ENCODE data around the gene DENND6B.

DENND6B gene

GRCh38 chr22:50267591-50268390 is 59.0 kb downstream of the DENND6B start:
- peak; percentile 65 for DNase-seq

GRCh38 chr22:50266994-50267393 is 59.8 kb downstream of the DENND6B start:
- no peak for DNase-seq

DNA sequence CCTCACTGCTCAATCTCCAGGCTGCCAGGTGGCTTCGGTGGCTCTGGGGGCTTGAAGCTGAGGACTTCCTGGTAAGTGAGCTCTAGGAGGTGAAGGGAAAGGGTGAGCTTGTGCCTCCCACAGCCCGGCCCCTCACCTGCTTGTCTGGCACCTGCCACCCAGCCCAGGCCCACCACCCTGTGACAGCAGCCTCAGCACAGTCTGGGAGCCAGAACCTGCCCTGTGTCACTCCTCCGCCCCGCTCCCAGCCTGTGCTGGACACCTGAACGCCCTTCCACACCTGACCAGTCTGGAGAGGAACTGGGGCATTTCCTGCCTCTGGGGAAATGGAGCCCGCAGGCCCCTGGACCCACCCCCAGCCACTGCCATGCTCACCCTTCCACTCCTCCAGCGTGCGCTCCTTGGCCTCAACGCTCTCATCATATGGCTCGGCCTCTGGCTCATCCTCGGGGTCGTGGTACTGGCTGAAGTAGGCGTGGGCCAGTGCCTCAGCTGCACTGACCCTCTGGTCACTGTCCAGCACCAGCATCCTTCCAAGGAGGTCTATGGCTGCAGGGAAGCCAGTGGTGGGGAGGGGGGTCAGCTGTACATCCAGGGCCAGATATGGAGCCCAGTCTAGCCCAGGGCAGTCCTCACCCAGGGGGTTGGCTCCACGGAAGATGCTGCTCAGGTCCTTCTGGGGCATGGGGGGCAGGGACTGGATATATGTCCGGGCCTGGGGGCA is 61.7 kb downstream of the DENND6B start:
- no peak for DNase-seq

GRCh38 chr22:50264104-50264745 is 62.6 kb downstream of the DENND6B start:
- no peak for DNase-seq

DNA sequence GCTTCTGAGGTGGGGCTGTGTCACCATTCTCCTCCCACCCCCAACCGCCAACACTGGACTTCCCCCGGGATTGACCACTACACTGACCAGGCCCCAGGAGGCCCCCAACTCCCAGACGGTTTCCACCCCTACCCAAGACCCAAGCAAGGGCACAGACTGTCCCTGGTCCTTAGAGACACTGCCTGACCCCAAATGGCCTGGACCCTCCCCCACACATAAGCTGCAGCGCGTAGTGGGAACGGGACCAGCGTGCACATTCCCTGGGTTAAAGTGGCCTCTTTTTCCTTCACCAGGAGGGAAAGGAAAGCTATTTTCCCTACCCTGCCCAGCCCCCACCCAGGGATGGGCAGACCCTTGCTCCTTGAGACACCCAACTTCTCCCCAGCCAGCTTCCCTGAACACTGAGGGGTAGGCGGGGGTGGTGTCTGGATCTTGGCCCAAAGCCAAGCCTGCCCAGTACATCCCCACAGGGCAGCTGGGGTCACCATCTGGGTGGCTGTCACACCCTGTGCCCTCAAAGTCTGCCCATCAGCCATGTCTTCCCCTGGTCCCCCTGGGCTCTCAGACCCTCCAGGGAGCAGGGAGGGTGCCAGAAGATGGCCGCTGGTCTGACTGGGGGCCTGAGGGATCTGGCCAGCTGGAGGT is 63.7 kb downstream of the DENND6B start:
- DNase-seq = no peak

DNA sequence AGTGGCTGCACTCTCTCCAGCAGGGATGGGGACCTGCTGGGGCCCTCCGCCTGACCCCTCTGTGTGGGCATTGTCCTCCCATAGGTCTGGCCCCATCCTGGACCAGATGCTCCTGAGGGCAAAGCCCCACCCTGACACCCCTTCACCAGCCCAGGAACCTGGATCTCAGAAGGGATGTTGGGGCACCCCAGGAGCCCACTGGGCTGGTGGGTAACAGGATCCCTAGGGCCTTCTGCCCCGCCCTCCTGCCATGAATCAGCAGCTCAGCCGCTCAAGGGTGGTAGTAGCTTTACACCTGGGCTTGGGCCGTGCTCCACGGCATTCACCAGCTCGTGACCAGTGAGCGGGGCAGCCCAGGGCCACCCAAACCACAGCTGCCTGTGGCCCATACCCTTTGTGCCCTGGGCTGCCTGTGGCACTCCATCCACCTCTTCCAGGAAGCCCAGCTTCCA is 64.3 kb downstream of the DENND6B start:
- no peak for DNase-seq

GRCh38 chr22:50261615-50262459 is 65.0 kb downstream of the DENND6B start, which contains the start of gene MAPK12:
MAPK12 (minus strand) TSS chr22:50261683; CDS start chr22:50261509, 174 bp downstream.
- DNase-seq = no peak

GRCh38 chr22:50260801-50261614 is 65.8 kb downstream of the DENND6B start:
- DNase-seq = no peak

DNA sequence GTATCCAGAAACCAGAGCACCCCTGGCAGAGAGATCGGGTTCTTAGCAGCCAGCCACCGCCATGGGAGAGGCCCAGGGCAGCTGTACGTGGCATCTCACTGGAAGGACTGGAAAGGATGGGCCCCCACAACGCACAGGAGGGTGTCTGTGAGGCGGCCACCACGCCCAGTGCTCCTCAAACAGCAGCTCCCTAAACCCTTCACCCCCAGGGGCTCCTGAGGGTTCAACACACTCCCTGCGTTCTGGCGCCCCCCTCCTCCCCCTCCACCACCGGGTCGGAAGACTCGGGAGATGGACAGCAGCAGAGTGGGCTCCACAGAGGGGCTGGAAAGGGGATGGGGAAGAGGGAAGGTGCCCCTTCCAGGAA is 66.4 kb downstream of the DENND6B start:
- DNase-seq = no peak

- no peak for DNase-seq
Measured at GRCh38 chr22:50259302-50259701, 67.5 kb downstream of the DENND6B start.
